A549 (cell line): Measurements from ENCODE around the gene NUB1. TPM values are rescaled to one million over a fixed set of nuclear protein-coding genes. Genes with fewer than 3 reads are reported as not detected.
A peak's percentile ranks its signal among the peaks of the same experiment; 100 is the strongest.

ENCODE experiments used
- ATAC-seq, 2 experiments: fragments of 200-7000 bp in 1 of 2; fragments of >200 bp in 1 of 2; cut with Nextera tagmentation in 1 of 2; cut with Tn5 transposase in 1 of 2; 3 replicates each; pipeline versions ENCODE4 v1.8.0 to v1.9.1; 2018 to 2020; ENCODE audit warnings: mild to moderate bottlenecking in 1 of 2, moderate library complexity in 1 of 2
- CTCF ChIA-PET: fragments of 300-600 bp; sonication (Branson Sonifier 250); formaldehyde crosslinking; extraction: SDS; loops from one replicate; lab custom pipeline; 2021; ENCODE audit warnings: antibody characterized with exemption, inconsistent platforms; lab: Yijun Ruan, JAX
- POLR2A ChIA-PET: fragments of 350-600 bp; formaldehyde crosslinking; extraction: SDS; loops from one replicate; lab custom pipeline; 2021; ENCODE audit warnings: antibody characterized with exemption, inconsistent platforms; lab: Yijun Ruan, JAX
- DNase-seq, 2 experiments: peaks; one replicate each; pipeline versions ENCODE4 v3.0.0 to v3.0.0-alpha.2; 2011 to 2016; ENCODE audit warnings: low read depth in 1 of 2, low spot score in 1 of 2
- FAIRE-seq: peaks from 2 replicates; lab custom pipeline; 2011; peaks lifted over from hg19 to GRCh38; lab: Jason Lieb, UNC
- H3K27ac ChIP-seq, 2 experiments: fragments of >200 bp; sonication (Bioruptor Twin); formaldehyde crosslinking; 3 replicates each; pipeline ENCODE4 v1.5.1; 2016 to 2017
- H3K4me1 ChIP-seq: fragments of >200 bp; sonication (Bioruptor Twin); formaldehyde crosslinking; 3 replicates; pipeline ENCODE4 v1.6.1; 2016
- H3K4me2 ChIP-seq: fragments of >200 bp; sonication (Bioruptor Twin); formaldehyde crosslinking; 3 replicates; pipeline ENCODE4 v1.6.1; 2016
- H3K4me3 ChIP-seq: fragments of >200 bp; sonication (Bioruptor Twin); formaldehyde crosslinking; 3 replicates; pipeline ENCODE4 v1.5.1; 2016
- H3K9me3 ChIP-seq: fragments of >200 bp; sonication (Bioruptor Twin); formaldehyde crosslinking; 3 replicates; pipeline ENCODE4 v1.6.1; 2016
- BHLHE40 ChIP-seq: IDR thresholded peaks from 2 replicates; pipeline ENCODE4 v1.6.1; 2012; ENCODE audit warnings: low read depth, low read length, inconsistent platforms
- CBX8 ChIP-seq: fragments of 200-600 bp; sonication (generic); IDR thresholded peaks from 2 replicates; pipeline ENCODE4 v1.6.1; 2016
- CEBPB ChIP-seq, 2 experiments: fragments of >200 bp in 1 of 2; sonication (Bioruptor Twin) in 1 of 2; formaldehyde crosslinking in 1 of 2; IDR thresholded peaks; 2 replicates each; pipeline ENCODE4 v1.6.1; 2012 to 2016
- GATA3 ChIP-seq: IDR thresholded peaks from 2 replicates; pipeline ENCODE4 v1.6.1; 2012; ENCODE audit warnings: borderline replicate concordance
- HDAC2 ChIP-seq: fragments of 200-600 bp; sonication (generic); IDR thresholded peaks from 2 replicates; pipeline ENCODE4 v1.6.1; 2016
- JUN ChIP-seq, 2 experiments: fragments of >200 bp; sonication (Bioruptor Twin); formaldehyde crosslinking; IDR thresholded peaks; 2 replicates in 1 of 2; 3 replicates in 1 of 2; pipeline ENCODE4 v1.6.1; 2016 to 2017
- MAFK ChIP-seq: fragments of 450-650 bp; IDR thresholded peaks from 2 replicates; pipeline ENCODE4 v1.6.1; 2014; ENCODE audit not compliant: partially characterized antibody
- NFE2L2 ChIP-seq: fragments of 150-350 bp; conservative IDR thresholded peaks from 2 replicates; pipeline ENCODE4 v1.6.1; 2014; ENCODE audit warnings: low read length
- NPAS2 ChIP-seq: fragments of 250-450 bp; sonication (Bioruptor Pico); IDR thresholded peaks from 2 replicates; pipeline ENCODE4 v1.8.0; 2022; ENCODE audit warnings: mild to moderate bottlenecking, moderate library complexity, borderline replicate concordance
- PHF8 ChIP-seq: fragments of 200-600 bp; sonication (generic); IDR thresholded peaks from 2 replicates; pipeline ENCODE4 v1.6.1; 2016; ENCODE audit warnings: low read depth, mild to moderate bottlenecking, antibody characterized with exemption, moderate library complexity, borderline replicate concordance
- POLR2A ChIP-seq: IDR thresholded peaks from 2 replicates; pipeline ENCODE4 v1.6.1; 2012; ENCODE audit warnings: mild to moderate bottlenecking, low read length
- POLR2AphosphoS2 ChIP-seq: conservative IDR thresholded peaks from 2 replicates; pipeline ENCODE4 v1.6.1; 2012; ENCODE audit warnings: low read length, improper control_type of control experiment, inconsistent platforms
- RARB ChIP-seq: fragments of 250-450 bp; sonication (Bioruptor Pico); IDR thresholded peaks from 2 replicates; pipeline ENCODE4 v1.8.0; 2021; ENCODE audit warnings: mild to moderate bottlenecking, moderate library complexity
- RFX5 ChIP-seq: fragments of 450-650 bp; IDR thresholded peaks from 2 replicates; pipeline ENCODE4 v1.7.1; 2014; ENCODE audit warnings: antibody characterized with exemption, mild to moderate bottlenecking, moderate library complexity
- SREBF2 ChIP-seq: fragments of 450-650 bp; IDR thresholded peaks from 2 replicates; pipeline ENCODE4 v1.6.1; 2014; ENCODE audit warnings: mild to moderate bottlenecking, moderate library complexity
- ZFP36 ChIP-seq: fragments of 450-650 bp; IDR thresholded peaks from 2 replicates; pipeline ENCODE4 v1.6.1; 2014; ENCODE audit warnings: borderline replicate concordance; ENCODE audit not compliant: partially characterized antibody
- ZSCAN20 ChIP-seq: fragments of 250-450 bp; sonication (Bioruptor Pico); IDR thresholded peaks from 2 replicates; pipeline ENCODE4 v1.8.0; 2022; ENCODE audit warnings: mild to moderate bottlenecking, moderate library complexity
- WGBS: methylation state at CpG from one replicate; pipeline ENCODE4 v1.1.6; 2017; ENCODE audit errors: missing lambda C conversion rate; 5-methylcytosine and 5-hydroxymethylcytosine counted together
- polyA minus RNA-seq: library from RNA; depleted of rRNA, polyadenylated mRNA; stranded (reverse); fragments of >200 nt; gene quantifications from 2 replicates; pipeline ENCODE4 v1.2.3, GENCODE V29; 2011; rRNA and poly(A)+ RNA removed
- polyA plus RNA-seq, 4 experiments: library from polyadenylated mRNA; depleted of rRNA in 3 of 4; stranded (reverse); fragments of >200 nt; fragmentation: RNase III in 1 of 4; extraction: RNeasy Plus Mini Kit Qiagen cat#74134 plus additional on column Dnase treatment in 1 of 4; gene quantifications; 2 replicates in 3 of 4; 3 replicates in 1 of 4; pipeline ENCODE4 v1.2.3, GENCODE V29; 2011 to 2017
- TF ChIP-seq, protein P1 (sequence below): fragments of >200 bp; sonication (Bioruptor Twin); formaldehyde crosslinking; IDR thresholded peaks from 3 replicates; pipeline ENCODE4 v1.6.1; 2016
- TF ChIP-seq, protein P2 (sequence below): IDR thresholded peaks from 2 replicates; pipeline ENCODE4 v1.6.1; 2012
- TF ChIP-seq, protein P3 (sequence below): IDR thresholded peaks from 2 replicates; pipeline ENCODE4 v1.6.1; 2012; ENCODE audit warnings: low read depth, borderline replicate concordance
- TF ChIP-seq, protein P4 (sequence below): IDR thresholded peaks from 2 replicates; pipeline ENCODE4 v1.6.1; 2012
- TF ChIP-seq, protein P5 (sequence below): fragments of >200 bp; sonication (Bioruptor Twin); formaldehyde crosslinking; IDR thresholded peaks from 2 replicates; pipeline ENCODE4 v1.6.1; 2016

The NUB1 gene, protein sequence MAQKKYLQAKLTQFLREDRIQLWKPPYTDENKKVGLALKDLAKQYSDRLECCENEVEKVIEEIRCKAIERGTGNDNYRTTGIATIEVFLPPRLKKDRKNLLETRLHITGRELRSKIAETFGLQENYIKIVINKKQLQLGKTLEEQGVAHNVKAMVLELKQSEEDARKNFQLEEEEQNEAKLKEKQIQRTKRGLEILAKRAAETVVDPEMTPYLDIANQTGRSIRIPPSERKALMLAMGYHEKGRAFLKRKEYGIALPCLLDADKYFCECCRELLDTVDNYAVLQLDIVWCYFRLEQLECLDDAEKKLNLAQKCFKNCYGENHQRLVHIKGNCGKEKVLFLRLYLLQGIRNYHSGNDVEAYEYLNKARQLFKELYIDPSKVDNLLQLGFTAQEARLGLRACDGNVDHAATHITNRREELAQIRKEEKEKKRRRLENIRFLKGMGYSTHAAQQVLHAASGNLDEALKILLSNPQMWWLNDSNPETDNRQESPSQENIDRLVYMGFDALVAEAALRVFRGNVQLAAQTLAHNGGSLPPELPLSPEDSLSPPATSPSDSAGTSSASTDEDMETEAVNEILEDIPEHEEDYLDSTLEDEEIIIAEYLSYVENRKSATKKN
- polyA plus RNA-seq (2011; rRNA removed) (65.6 and 105 TPM in 2 replicates), polyA plus RNA-seq (2017; fragmentation: RNase III; extraction: RNeasy Plus Mini Kit Qiagen cat#74134 plus additional on column Dnase treatment) (42.5 to 45.1 TPM (median 45.0 TPM) in 3 replicates), polyA minus RNA-seq (32.4 and 36.7 TPM in 2 replicates)
- 26.2 and 28.3 TPM in 2 replicates for polyA plus RNA-seq (2012; cell fraction: cytosol; rRNA removed)
- polyA plus RNA-seq (2012; cell fraction: nucleus; rRNA removed), result 34.2 and 37.4 TPM in 2 replicates

DNA sequence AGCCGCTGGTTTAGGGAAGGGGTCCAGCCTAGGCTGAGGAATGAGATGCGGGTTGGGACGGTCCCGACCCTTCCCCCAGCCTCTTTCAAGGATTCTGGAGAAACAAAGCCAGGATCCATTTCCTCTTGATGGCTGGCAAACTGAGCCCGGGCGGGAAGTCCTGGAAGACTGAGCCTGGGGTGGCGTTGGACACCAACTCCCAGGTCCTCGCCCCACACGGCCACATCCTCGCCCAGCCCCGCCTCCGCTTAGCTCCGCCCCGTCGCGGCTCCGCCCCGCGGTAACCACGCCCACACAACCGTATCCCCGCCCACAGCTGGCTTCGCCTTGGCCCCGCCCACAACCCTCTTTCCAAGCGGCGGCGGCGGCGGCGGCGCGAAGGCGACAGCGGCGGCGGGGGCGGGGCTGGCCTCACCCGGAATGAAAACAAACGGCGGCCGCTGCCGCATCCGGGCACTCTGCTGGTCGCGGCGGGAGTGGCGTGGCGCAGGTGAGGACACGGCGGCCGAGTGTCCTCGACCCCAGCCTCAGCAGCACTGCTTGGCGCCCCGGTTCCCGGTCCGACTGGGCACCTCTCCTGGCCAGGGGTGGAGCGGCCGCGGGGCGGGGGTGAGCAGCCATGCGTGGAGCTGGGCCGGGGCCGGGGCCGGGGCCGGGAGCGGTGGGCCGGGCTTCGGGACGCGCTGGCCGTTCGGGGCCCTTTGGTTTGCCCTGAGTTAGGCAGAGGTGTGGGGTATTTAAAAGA, at the start of gene NUB1:
Gene NUB1 (plus strand): TSS at position 456 of the 745 bp plus-strand sequence. CDS start 3,538 bp downstream, outside the sequence.
- ATAC-seq (peak; percentile 93 to 94), FAIRE-seq (no peak)
- Histone ChIP-seq H3K9me3 (0 out of 3 replicates have a peak, but pooled peaks cover 2% of the 10 kb centered on the region), H3K27ac (peak within 1 kb of the TSS; percentile 83 to 93), H3K4me3 (peak within 1 kb of the TSS; percentile 68)
- POLR2A ChIA-PET, result interaction anchor here (0.7 to 1.6 kb wide), 11 partner anchors 11 to 519 kb away, joined by 3 to 10 read pairs (median 3); partner anchors contain the start of gene ABCF2
- TF ChIP-seq CBX8, result no peak
- TF ChIP-seq, protein P1, sequence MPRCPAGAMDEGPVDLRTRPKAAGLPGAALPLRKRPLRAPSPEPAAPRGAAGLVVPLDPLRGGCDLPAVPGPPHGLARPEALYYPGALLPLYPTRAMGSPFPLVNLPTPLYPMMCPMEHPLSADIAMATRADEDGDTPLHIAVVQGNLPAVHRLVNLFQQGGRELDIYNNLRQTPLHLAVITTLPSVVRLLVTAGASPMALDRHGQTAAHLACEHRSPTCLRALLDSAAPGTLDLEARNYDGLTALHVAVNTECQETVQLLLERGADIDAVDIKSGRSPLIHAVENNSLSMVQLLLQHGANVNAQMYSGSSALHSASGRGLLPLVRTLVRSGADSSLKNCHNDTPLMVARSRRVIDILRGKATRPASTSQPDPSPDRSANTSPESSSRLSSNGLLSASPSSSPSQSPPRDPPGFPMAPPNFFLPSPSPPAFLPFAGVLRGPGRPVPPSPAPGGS, result no peak
- TF ChIP-seq POLR2A, result peak; percentile 82
- peak; percentile 92 for TF ChIP-seq PHF8
- TF ChIP-seq POLR2AphosphoS2, result no peak
- no peak for TF ChIP-seq SREBF2
- TF ChIP-seq ZFP36, result no peak
- TF ChIP-seq MAFK, result no peak
- TF ChIP-seq, protein P2, sequence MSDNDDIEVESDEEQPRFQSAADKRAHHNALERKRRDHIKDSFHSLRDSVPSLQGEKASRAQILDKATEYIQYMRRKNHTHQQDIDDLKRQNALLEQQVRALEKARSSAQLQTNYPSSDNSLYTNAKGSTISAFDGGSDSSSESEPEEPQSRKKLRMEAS, result peak; percentile 64; the same call in 1 of the 2 replicates
- no peak for TF ChIP-seq RFX5
- 0 out of 2 replicates have a peak, but pooled peaks have one; percentile 19 for TF ChIP-seq GATA3
- TF ChIP-seq RARB (CRISPR knock-in tag), result no peak
- TF ChIP-seq JUN (IDR thresholded peaks at IDR 0.05), result peak; percentile 49 to 90; a peak in 3 of 5 replicates
- TF ChIP-seq ZSCAN20, result no peak
- TF ChIP-seq, protein P3, sequence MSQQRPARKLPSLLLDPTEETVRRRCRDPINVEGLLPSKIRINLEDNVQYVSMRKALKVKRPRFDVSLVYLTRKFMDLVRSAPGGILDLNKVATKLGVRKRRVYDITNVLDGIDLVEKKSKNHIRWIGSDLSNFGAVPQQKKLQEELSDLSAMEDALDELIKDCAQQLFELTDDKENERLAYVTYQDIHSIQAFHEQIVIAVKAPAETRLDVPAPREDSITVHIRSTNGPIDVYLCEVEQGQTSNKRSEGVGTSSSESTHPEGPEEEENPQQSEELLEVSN, result peak; percentile 21
- TF ChIP-seq, protein P4, sequence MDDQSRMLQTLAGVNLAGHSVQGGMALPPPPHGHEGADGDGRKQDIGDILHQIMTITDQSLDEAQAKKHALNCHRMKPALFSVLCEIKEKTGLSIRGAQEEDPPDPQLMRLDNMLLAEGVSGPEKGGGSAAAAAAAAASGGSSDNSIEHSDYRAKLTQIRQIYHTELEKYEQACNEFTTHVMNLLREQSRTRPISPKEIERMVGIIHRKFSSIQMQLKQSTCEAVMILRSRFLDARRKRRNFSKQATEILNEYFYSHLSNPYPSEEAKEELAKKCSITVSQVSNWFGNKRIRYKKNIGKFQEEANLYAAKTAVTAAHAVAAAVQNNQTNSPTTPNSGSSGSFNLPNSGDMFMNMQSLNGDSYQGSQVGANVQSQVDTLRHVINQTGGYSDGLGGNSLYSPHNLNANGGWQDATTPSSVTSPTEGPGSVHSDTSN, result no peak
- TF ChIP-seq, all 56 proteins: peak for 6
- Histone ChIP-seq H3K4me2 (peak within 1 kb of the TSS; percentile 89), H3K4me1 (peaks cover 24% of the 10 kb centered on the region)
- 4% methylated on average over 33 of the region's 72 CpGs for WGBS
- peak; percentile 73 to 89 for DNase-seq
- CTCF ChIA-PET, result interaction anchor here (1.3 to 9.1 kb wide), 5 partner anchors 9 to 25 kb away, joined by 6 to 50 read pairs (median 7); no protein-coding TSS in a partner anchor

DNA sequence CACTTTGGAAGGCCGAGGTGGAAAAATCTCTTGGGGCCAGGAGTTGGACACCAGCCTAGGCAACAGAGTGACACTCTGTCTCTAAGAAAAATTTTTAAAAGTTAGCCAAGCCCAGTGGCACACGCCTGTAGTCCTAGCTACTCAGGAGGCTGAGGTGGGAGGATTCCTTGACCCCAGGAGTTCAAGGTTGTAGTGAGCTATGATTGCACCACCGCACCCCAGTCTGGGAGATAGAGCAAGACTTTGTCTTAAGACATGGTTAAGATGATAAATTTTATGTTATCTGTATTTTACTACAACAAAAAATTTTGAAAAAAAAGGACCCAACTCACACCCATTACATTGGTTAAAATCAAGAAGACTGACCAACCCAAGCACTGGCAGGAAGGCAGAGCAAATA, 48.8 kb upstream of the NUB1 start:
- TF ChIP-seq CBX8 (no peak), JUN (IDR thresholded peaks at IDR 0.05) (no peak), HDAC2 (no peak), CEBPB (IDR thresholded peaks at IDR 0.05) (no peak), GATA3 (no peak), PHF8 (no peak), BHLHE40 (no peak), NPAS2 (CRISPR knock-in tag) (no peak), NFE2L2 (no peak)
- TF ChIP-seq, protein P5, sequence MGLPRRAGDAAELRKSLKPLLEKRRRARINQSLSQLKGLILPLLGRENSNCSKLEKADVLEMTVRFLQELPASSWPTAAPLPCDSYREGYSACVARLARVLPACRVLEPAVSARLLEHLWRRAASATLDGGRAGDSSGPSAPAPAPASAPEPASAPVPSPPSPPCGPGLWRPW, result no peak
- TF ChIP-seq, protein P4, result no peak
- TF ChIP-seq, all 56 proteins: peak for 0
- H3K27ac ChIP-seq, result no peak overlapping the region
- no peaks in the 10 kb centered on the region for H3K4me1 ChIP-seq
- 47% methylated on average over 3 of the region's 3 CpGs for WGBS
- CTCF ChIA-PET, result interaction anchor here (0.7 to 1.9 kb wide), 2 partner anchors 10 to 29 kb away, joined by 3 to 5 read pairs; no protein-coding TSS in a partner anchor
- no peak for ATAC-seq
- FAIRE-seq, result no peak
- DNase-seq, result no peak
- POLR2A ChIA-PET, result no interaction called here
- H3K4me2 ChIP-seq, result no peak overlapping the region
- H3K9me3 ChIP-seq, result peaks cover 10% of the 10 kb centered on the region; the same call in 2 of the 3 replicates
- H3K4me3 ChIP-seq, result no peak overlapping the region
